IMR-90 (cell line): Measurements from ENCODE around the gene FAXDC2. TPM values are rescaled to one million over a fixed set of nuclear protein-coding genes. Genes with fewer than 3 reads are reported as not detected.

ENCODE experiments used
- ATAC-seq: fragments of 200-7000 bp; cut with Tn5 transposase; 2 replicates; pipeline ENCODE4 v1.9.1; 2020; ENCODE audit warnings: low read depth, mild to moderate bottlenecking, moderate library complexity
- BruUV-seq: library from RNA; stranded (reverse); fragments of 400-500 nt; replicated peaks from 2 replicates; lab custom pipeline; 2021; lab: Mats Ljungman, UMichigan
- CTCF ChIA-PET: fragments of 300-600 bp; formaldehyde crosslinking; extraction: SDS; loops from one replicate; lab custom pipeline; 2021; ENCODE audit warnings: antibody characterized with exemption; lab: Yijun Ruan, JAX
- POLR2A ChIA-PET: fragments of 300-600 bp; sonication (Branson Sonifier 250); formaldehyde crosslinking; loops from one replicate; lab custom pipeline; 2022; ENCODE audit warnings: antibody characterized with exemption; ENCODE audit not compliant: unreplicated experiment; lab: Charles Lee
- DNase-seq: peaks from one replicate; pipeline ENCODE4 v3.0.0; 2013
- H2AFZ ChIP-seq: replicated peaks from 2 replicates; pipeline ENCODE3; 2013; ENCODE audit warnings: low read length, mild to moderate bottlenecking; ENCODE audit not compliant: poor library complexity
- H2AK5ac ChIP-seq: 2 replicates; pipeline ENCODE4 v1.6.1; 2013; ENCODE audit warnings: low read depth, low read length, inconsistent platforms
- H2AK9ac ChIP-seq: replicated peaks from 2 replicates; pipeline ENCODE3; 2013; ENCODE audit warnings: mild to moderate bottlenecking, low read depth, low read length, moderate library complexity; ENCODE audit not compliant: poor library complexity
- H2BK120ac ChIP-seq: 2 replicates; pipeline ENCODE4 v1.6.1; 2013; ENCODE audit warnings: low read depth, low read length, inconsistent platforms
- H2BK15ac ChIP-seq: 3 replicates; pipeline ENCODE4 v1.6.1; 2013; ENCODE audit warnings: low read depth, low read length, inconsistent platforms
- H2BK20ac ChIP-seq: 2 replicates; pipeline ENCODE4 v1.6.1; 2013; ENCODE audit warnings: low read depth, mild to moderate bottlenecking, inconsistent platforms, low read length, moderate library complexity
- H2BK5ac ChIP-seq: 2 replicates; pipeline ENCODE4 v1.6.1; 2013; ENCODE audit warnings: mild to moderate bottlenecking, low read depth, low read length, inconsistent platforms; ENCODE audit not compliant: poor library complexity, severe bottlenecking
- H3K14ac ChIP-seq: replicated peaks from 2 replicates; pipeline ENCODE4 v1.6.1; 2013; ENCODE audit warnings: low read depth, low read length, inconsistent platforms
- H3K18ac ChIP-seq: 2 replicates; pipeline ENCODE4 v1.6.1; 2013; ENCODE audit warnings: low read depth, low read length, control low read depth
- H3K23ac ChIP-seq: 2 replicates; pipeline ENCODE4 v1.6.1; 2013; ENCODE audit warnings: low read depth, low read length, inconsistent platforms
- H3K27ac ChIP-seq: 2 replicates; pipeline ENCODE4 v1.5.1; 2013; ENCODE audit warnings: mild to moderate bottlenecking, control low read depth, low read length; ENCODE audit not compliant: insufficient read depth
- H3K27me3 ChIP-seq: 2 replicates; pipeline ENCODE4 v1.6.1; 2013; ENCODE audit warnings: low read length; ENCODE audit not compliant: control insufficient read depth, insufficient read depth
- H3K36me3 ChIP-seq: 2 replicates; pipeline ENCODE4 v1.6.1; 2013; ENCODE audit warnings: low read length, mixed read lengths; ENCODE audit not compliant: control insufficient read depth, insufficient read depth
- H3K4ac ChIP-seq: 2 replicates; pipeline ENCODE4 v1.6.1; 2013; ENCODE audit warnings: low read depth, low read length, inconsistent platforms
- H3K4me1 ChIP-seq: 2 replicates; pipeline ENCODE4 v1.6.1; 2013; ENCODE audit warnings: low read length, mixed read lengths; ENCODE audit not compliant: control insufficient read depth, insufficient read depth
- H3K4me2 ChIP-seq: 2 replicates; pipeline ENCODE4 v1.6.1; 2013; ENCODE audit warnings: low read depth, mild to moderate bottlenecking, control low read depth, low read length, moderate library complexity
- H3K4me3 ChIP-seq: 2 replicates; pipeline ENCODE4 v1.5.1; 2013; ENCODE audit warnings: low read depth, mild to moderate bottlenecking, control low read depth, low read length, moderate library complexity; ENCODE audit not compliant: insufficient read depth
- H3K56ac ChIP-seq: 2 replicates; pipeline ENCODE4 v1.6.1; 2013; ENCODE audit warnings: low read length, inconsistent platforms; ENCODE audit not compliant: insufficient read depth; ENCODE audit errors: extremely low read depth
- H3K79me1 ChIP-seq, 2 experiments: 2 replicates each; pipeline ENCODE4 v1.6.1; 2013; ENCODE audit warnings: low read length in 2 of 2, inconsistent platforms in 1 of 2, low read depth in 1 of 2
- H3K9ac ChIP-seq: 2 replicates; pipeline ENCODE4 v1.6.1; 2013; ENCODE audit warnings: low read depth, low read length, control low read depth
- H3K9me1 ChIP-seq: 2 replicates; pipeline ENCODE4 v1.6.1; 2013; ENCODE audit warnings: low read length, inconsistent platforms; ENCODE audit not compliant: insufficient read depth
- H3K9me3 ChIP-seq: 2 replicates; pipeline ENCODE4 v1.6.1; 2013; ENCODE audit warnings: low read length; ENCODE audit not compliant: control insufficient read depth, insufficient read depth
- H4K20me1 ChIP-seq: 2 replicates; pipeline ENCODE4 v1.6.1; 2013; ENCODE audit warnings: low read length, inconsistent platforms; ENCODE audit not compliant: insufficient read depth
- H4K5ac ChIP-seq: 2 replicates; pipeline ENCODE4 v1.6.1; 2013; ENCODE audit warnings: mild to moderate bottlenecking, low read depth, low read length, control low read depth
- H4K8ac ChIP-seq, 2 experiments: 2 replicates each; pipeline ENCODE4 v1.6.1; 2013; ENCODE audit warnings: low read depth in 2 of 2, low read length in 2 of 2, control low read depth in 1 of 2, inconsistent platforms in 1 of 2
- H4K91ac ChIP-seq: 2 replicates; pipeline ENCODE4 v1.6.1; 2013; ENCODE audit warnings: low read depth, low read length, inconsistent platforms; ENCODE audit not compliant: insufficient read depth
- BHLHE40 ChIP-seq: fragments of 150-350 bp; IDR thresholded peaks from 2 replicates; pipeline ENCODE4 v1.6.1; 2016; ENCODE audit warnings: mild to moderate bottlenecking, low read depth, low read length
- CEBPB ChIP-seq: IDR thresholded peaks from 2 replicates; pipeline ENCODE4 v1.6.1; 2012; ENCODE audit warnings: low read depth, low read length, improper control_type of control experiment
- CHD1 ChIP-seq: IDR thresholded peaks from 2 replicates; pipeline ENCODE4 v1.6.1; 2012; ENCODE audit warnings: low read depth, low read length, improper control_type of control experiment
- MAZ ChIP-seq: IDR thresholded peaks from 2 replicates; pipeline ENCODE4 v1.6.1; 2012; ENCODE audit warnings: low read depth, mild to moderate bottlenecking, low read length, improper control_type of control experiment, moderate library complexity, borderline replicate concordance
- MXI1 ChIP-seq: IDR thresholded peaks from 2 replicates; pipeline ENCODE4 v1.6.1; 2012; ENCODE audit warnings: low read depth, mild to moderate bottlenecking, low read length, moderate library complexity, borderline replicate concordance
- POLR2A ChIP-seq: IDR thresholded peaks from 2 replicates; pipeline ENCODE4 v1.6.1; 2012; ENCODE audit warnings: mild to moderate bottlenecking, low read depth, low read length
- RAD21 ChIP-seq: IDR thresholded peaks from 2 replicates; pipeline ENCODE4 v1.6.1; 2012; ENCODE audit warnings: low read length, improper control_type of control experiment
- SMC3 ChIP-seq: fragments of 150-350 bp; IDR thresholded peaks from 2 replicates; pipeline ENCODE4 v1.6.1; 2016; ENCODE audit warnings: low read depth, mild to moderate bottlenecking, antibody characterized with exemption, low read length, moderate library complexity
- WGBS, 2 experiments: methylation state at CpG; one replicate each; pipeline versions ENCODE4 v1.1.5 to v1.1.7; 2013; ENCODE audit warnings: missing lambda C conversion rate in 2 of 2; ENCODE audit not compliant: insufficient read length in 1 of 2; ENCODE audit errors: extremely low coverage in 2 of 2; 5-methylcytosine and 5-hydroxymethylcytosine counted together
- dilution Hi-C: fragments of 300-500 bp; cut with HindIII; formaldehyde crosslinking; loops from one replicate; pipeline ENCODE4 v1.14.3; 2018; ENCODE audit warnings: low sequenced_read_pairs; ENCODE audit not compliant: unreplicated experiment
- in situ Hi-C: fragments of 300-500 bp; cut with MboI; formaldehyde crosslinking; loops from 3 replicates; pipeline ENCODE4 v1.14.3; 2019; ENCODE audit warnings: low sequenced_read_pairs, inconsistent platforms, mixed read lengths
- intact Hi-C: fragments of 100-400 bp; cut with micrococcal nuclease; formaldehyde crosslinking; loops from 2 replicates; pipeline ENCODE4 v1.10.0; 2022
- polyA plus RNA-seq, 3 experiments: library from polyadenylated mRNA; depleted of rRNA; stranded (reverse); fragments of >200 nt; gene quantifications; 2 replicates each; pipeline ENCODE4 v1.2.3, GENCODE V29; 2012; ENCODE audit warnings: low replicate concordance in 1 of 3
- total RNA-seq: library from RNA; depleted of rRNA; stranded (reverse); fragments of >200 nt; gene quantifications from 2 replicates; pipeline ENCODE4 v1.2.3, GENCODE V29; 2012

FAXDC2 gene
- total and polyA plus RNA-seq, 2 of the 4 experiments (the other 2 are of a cell fraction), result 4.3 to 8.9 TPM

DNA sequence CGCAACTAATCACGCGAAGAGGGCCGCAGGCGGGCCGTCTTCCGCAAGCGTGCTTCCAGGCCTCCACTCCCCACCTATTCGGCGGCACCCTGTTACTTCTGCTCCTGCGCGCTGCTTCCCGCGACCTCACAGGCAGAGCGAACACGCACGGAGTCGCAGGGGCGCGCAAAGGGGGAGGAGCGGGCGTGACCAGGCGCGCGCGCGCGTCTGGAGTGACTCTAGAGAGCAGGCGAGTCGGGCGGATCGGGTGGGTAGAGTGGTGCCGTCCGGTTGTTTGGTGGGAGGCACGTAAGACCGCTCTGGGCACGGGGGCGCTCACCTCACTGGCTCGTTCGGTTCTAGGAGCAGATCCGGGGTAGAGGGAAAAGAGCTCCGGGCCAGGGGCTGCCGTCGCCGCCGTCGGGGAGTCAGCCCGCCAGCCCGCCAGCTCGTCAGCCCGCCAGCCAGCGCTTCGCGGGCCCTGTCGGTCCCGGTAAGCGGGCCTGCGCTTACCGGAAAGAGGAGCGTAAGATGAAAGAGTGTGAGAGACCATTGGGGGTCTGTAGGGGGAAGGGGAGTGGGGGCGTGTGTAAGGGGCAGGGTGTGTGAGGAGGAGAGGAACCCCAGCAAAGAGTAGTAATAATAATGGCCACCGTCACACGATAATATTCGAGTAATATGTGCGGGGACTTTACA, 8.0 kb upstream of the FAXDC2 start, which contains the start of gene CNOT8:
TSS of gene CNOT8 (plus strand) at position 331 of the 675 bp plus-strand sequence. CDS start 4,652 bp downstream, outside the sequence.
- Histone ChIP-seq H3K9ac (peak within 1 kb of the TSS; percentile 94), H2BK15ac (peak within 1 kb of the TSS; percentile 100; the same call in 2 of the 3 replicates), H3K23ac (peak within 1 kb of the TSS; percentile 100), H3K9me3 (no peaks in the 10 kb centered on the region), H3K27me3 (no peaks in the 10 kb centered on the region), H3K36me3 (peaks cover 3% of the 10 kb centered on the region), H2AK9ac (peak within 1 kb of the TSS; percentile 98), H4K91ac (peak within 1 kb of the TSS; percentile 100), H3K56ac (peak within 1 kb of the TSS; percentile 99), H4K20me1 (peaks cover 10% of the 10 kb centered on the region), H3K4ac (peak within 1 kb of the TSS; percentile 99), H4K5ac (peak within 1 kb of the TSS; percentile 91), H3K27ac (peak within 1 kb of the TSS; percentile 94), H3K18ac (peak within 1 kb of the TSS; percentile 90), H4K8ac (peak within 1 kb of the TSS; percentile 82 to 100), H3K4me2 (peak within 1 kb of the TSS; percentile 98), H2AFZ (peak within 1 kb of the TSS; percentile 100), H3K14ac (peak within 1 kb of the TSS; percentile 100), H2BK5ac (peak within 1 kb of the TSS; percentile 97), H2BK120ac (peak within 1 kb of the TSS; percentile 99), H2AK5ac (peak within 1 kb of the TSS; percentile 90; the same call in 1 of the 2 replicates), H3K9me1 (no peaks in the 10 kb centered on the region), H3K4me3 (peak within 1 kb of the TSS; percentile 61), H2BK20ac (peak within 1 kb of the TSS; percentile 96), H3K4me1 (peaks cover 1% of the 10 kb centered on the region; the same call in 1 of the 2 replicates), H3K79me1 (peaks cover 4 to 27% of the 10 kb centered on the region in 2 experiments)
- in situ Hi-C loops (no loop called here), intact Hi-C loops (loop anchor here (5.0 kb wide), 2 partner anchors 79 to 666 kb away; partner anchors contain the start of genes GALNT10 and GEMIN5), dilution Hi-C loops (no loop called here)
- ATAC-seq (peak; percentile 82), DNase-seq (peak; percentile 98)
- BruUV-seq, result no TSS peak
- ChIA-PET POLR2A (interaction anchor here (0.6 kb wide), 1 partner anchor 175 kb away, joined by 7 read pairs; no protein-coding TSS in a partner anchor), CTCF (no interaction called here)
- 0% methylated on average over 17 of the region's 65 CpGs; no CpG with 5 or more reads in 1 of the 2 experiments for WGBS, 2 experiments
- TF ChIP-seq POLR2A (peak; percentile 66), MAZ (peak; percentile 60; the same call in 1 of the 2 replicates), RAD21 (no peak), BHLHE40 (peak; percentile 69), CHD1 (0 out of 2 replicates have a peak, but pooled peaks have one; percentile 33), SMC3 (no peak), CEBPB (no peak), MXI1 (peak; percentile 77; the same call in 1 of the 2 replicates)
